NCI-H128 (cell line): Measurements from ENCODE around the gene ANAPC5.
"Not testable (repeated sequence)": the region's sequence is repeated elsewhere in the genome, so short reads cannot be mapped to it uniquely, and the experiment has no call there.

Experiments used
- DNase-seq: peaks from one replicate; lab custom pipeline; 2025; ENCODE audit not compliant: unreplicated experiment; lab: John Stamatoyannopoulos, UW

Gene ANAPC5

DNA sequence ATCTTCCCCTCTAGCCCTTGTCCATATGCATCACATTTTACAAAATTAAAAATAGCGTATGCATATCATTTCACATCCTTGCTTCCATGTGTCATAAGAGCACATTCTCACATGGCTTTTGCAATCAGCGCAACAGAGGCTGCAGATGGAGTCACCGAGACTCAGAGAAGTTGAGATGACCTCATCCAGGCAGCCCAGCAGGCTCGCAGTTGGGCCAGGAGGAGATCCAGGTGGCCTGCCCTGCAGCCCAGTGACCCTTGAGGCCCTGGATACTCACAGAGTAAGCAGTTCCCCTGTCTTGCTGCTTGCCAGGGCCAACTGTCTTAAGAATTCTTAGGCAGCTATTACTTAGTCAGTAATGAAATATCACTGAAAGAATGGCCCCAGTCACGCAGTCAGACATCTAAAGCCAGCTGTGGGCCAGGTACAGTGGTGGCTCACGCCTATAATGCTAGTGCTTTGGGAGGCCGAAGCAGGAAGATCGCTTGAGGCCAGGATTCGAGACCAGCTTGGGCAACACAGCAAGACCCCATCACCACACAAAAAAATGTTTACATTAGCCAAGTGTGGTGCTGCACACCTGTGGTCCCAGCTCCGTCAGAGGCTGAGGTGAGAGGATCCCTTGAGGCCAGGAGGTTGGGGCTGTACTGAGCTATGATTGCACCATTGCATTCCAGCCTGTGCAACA is 64.8 kb downstream of the ANAPC5 start:
- no peak for DNase-seq

GRCh38 chr12:121285856-121286255 is 66.4 kb downstream of the ANAPC5 start:
- no peak for DNase-seq

GRCh38 chr12:121284551-121285390 is 67.4 kb downstream of the ANAPC5 start:
- DNase-seq = no peak

GRCh38 chr12:121283841-121284240 is 68.4 kb downstream of the ANAPC5 start:
- no peak for DNase-seq

- no peak for DNase-seq
These were observed 68.8 kb downstream of the ANAPC5 start for GRCh38 chr12:121283388-121283787.

DNA sequence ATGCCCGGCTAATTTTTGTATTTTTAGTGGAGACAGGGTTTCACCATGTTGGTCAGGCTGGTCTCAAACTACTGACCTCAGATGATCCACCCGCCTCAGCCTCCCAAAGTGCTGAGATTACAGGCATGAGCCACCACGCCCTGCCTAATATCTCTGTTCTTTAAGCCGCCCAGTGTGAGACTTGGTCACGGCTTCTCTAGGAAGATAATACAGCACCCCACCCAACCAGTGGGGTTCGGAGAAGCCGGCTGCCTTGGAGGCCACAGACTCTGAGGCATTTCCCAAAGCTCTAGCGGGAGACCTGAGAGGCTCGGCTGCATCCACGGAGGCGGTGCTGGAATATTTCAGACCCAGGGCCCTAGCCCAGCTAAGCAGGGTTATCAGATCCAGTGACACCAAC is 69.3 kb downstream of the ANAPC5 start:
- DNase-seq = not testable (repeated sequence)

DNA sequence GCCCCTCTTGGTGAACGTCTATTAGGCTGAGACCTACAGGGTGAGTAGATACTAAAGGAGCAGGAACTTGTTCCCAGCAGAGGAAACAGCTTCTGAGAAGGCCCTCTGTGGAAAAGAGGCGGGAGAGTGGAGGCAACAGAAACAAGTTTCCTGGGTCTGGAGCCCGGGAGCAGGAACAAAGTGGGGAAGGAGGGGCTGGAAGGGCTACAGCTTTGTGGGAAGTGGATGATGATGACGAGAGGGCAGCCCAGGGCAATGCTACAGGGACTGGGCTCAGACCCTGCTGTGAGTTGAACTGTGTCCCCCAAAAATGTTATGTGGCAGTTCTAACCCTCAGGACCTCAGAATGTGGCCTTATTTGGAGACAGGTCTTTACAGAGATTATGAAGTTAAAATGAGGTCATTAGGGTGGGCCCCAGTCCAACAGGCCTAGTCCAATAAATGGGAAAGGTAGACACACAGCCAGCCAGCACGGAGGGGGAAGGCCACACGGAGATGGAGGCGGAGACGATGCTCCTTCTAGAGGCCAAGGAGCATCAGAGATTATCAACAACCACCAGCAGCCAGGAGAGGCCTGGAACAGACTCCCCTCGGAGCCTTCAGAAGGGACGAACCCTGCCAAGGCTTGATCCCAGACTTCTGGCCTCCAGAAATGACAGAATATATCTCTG is 70.0 kb downstream of the ANAPC5 start:
- DNase-seq = no peak

- not testable (repeated sequence) for DNase-seq
These were observed 71.1 kb downstream of the ANAPC5 start for GRCh38 chr12:121281116-121281515.

GRCh38 chr12:121280531-121280930 is 71.7 kb downstream of the ANAPC5 start:
- DNase-seq = not testable (repeated sequence)

DNA sequence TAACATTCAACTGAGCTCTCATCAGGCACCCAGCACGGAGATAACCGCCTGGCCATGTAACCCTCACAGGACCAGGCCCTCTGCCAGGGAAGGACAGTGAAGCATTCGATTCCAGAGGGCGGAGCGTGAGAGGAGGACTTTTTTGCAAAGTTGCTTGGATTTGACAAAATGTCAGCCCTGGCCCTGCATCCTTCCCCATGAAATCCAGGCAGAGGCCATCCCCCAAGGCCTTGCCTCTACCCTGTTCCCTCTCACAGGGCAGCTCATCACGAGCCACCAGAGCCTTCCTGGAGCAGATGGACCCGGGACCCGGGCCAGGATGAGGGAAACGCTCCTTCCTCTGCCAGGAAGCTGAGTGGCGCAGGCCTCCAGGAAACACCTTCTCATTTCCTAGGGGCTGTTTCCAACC is 72.7 kb downstream of the ANAPC5 start:
- no peak for DNase-seq

GRCh38 chr12:121279071-121279375 is 73.2 kb downstream of the ANAPC5 start:
- no peak for DNase-seq

DNA sequence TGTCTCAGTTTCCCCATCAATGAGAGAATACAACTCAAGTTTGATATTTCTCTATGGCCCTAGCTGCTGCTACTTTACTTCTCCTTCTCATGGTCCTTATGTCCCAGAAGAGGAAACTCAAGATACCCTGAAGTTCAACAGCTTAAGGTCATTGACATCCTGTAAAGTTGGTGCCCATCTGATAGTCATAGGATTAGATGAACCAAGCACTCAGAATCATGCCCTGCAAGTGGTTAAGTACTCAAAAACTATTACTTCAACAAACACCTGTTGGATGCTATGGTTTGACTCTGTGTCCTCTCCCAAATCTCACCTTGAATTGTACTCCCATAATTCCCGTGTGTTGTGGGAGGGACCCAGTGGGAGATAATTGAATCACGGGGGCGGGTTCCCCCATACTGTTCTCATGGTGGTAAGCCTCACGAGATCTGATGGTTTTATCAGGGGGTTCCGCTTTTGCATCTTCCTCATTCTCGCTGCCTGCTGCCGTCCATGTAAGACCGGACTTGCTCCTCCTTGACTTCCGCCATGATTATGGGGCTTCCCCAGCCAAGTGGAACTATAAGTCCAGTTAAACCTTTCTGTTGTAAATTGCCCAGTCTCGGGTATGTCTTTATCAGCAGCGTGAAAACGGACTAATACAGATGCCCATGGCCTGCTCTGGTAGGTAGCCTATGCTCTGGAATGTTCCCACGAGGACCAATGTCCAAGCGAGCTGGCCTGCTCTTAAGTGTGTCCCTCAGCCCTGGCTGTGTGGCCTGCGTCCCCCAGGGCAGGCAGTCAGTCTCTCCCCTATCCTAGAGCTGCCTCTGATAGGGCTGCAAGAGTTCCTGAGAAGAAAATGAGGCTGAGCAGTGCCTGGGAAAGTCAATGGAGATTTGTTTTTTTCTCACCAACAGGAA is 73.8 kb downstream of the ANAPC5 start:
- DNase-seq = no peak

DNA sequence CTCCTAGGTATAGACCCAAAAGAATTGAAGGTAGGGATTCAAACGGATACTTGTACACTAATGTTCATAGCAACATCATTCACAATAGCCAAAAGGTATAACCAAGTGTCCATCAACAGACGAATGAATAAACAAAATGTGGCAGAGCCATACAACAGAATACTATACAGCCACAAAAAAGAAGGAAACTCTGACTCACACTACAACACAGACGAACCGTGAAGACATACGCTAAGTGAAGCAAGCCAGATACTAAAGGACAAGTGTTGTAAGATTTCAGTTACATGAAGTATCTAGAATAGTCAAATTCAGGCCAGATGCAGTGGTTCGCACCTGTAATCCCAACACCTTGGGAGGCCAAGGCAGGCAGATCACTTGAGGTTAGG is 74.8 kb downstream of the ANAPC5 start:
- no peak for DNase-seq

- DNase-seq = no peak
These were observed 78.0 kb downstream of the ANAPC5 start for GRCh38 chr12:121274036-121274763.

DNA sequence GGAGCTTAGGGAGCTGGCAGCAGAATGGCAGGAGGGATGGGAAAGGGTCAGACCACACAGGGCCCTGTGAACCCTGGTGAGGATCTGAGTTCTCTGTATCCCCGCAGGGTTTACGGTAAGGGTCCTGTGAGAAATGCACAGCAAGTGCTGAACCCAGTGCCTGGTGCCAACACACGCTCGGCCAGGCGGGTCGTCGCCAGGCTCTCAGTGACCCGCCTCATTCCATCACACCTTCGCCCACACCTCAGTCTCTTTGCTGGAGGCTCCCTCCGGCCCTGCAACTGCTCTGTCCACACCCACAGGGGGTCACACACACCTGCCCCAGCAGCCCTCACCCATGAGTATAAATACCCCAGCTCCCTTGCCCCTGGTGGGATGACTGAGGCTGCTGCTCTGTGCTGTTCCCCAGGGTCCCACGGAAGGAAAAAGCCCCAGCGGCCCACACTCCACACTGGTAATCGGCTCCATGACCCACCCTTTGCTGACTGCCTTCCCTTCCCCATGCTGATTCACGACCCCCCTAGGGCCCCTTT is 78.8 kb downstream of the ANAPC5 start:
- DNase-seq = no peak

DNA sequence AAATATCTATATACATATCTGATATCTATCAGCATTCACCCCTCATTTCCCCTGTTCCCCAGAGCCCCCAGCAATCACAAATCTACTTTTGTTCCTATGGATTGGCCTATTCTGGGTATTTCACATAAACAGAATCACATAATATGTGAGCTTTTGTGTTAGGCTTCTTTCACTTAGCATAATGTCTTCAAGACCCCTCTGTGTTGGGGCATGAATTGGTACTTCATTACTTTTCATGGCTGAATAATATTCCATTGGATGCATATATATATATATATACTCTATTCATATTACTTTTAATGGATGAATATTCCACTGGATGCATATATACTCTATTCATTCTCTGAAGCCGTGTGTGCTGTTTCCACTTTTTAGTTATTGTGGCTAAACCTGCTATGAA is 84.4 kb downstream of the ANAPC5 start:
- DNase-seq = no peak

DNA sequence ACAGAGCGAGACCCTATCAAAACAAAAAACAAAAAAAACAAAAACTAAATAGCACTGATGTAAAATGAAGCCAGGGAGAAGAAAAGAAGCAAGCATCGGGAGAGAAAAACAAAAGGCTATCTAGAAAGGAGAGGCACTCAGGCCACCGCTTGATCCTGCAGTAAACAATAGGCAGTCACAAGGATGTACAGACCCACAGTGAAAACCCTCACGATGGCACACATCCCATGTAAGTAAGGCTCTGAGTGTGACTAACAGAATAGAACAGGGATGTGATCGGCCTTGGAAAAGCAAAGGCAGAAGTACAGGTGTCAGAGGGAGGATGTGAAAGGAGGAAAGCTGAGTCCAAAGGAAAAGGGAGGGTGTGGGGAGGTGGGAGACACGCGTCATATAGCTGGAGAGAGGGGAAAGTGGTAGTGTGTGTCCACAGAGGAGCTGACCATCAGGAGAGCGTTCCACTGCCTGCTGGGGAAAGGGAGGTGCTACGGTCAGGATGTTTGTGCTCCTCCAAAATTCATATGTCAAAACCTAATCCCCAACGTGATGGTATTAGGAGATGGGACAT is 87.2 kb downstream of the ANAPC5 start:
- no peak for DNase-seq

DNA sequence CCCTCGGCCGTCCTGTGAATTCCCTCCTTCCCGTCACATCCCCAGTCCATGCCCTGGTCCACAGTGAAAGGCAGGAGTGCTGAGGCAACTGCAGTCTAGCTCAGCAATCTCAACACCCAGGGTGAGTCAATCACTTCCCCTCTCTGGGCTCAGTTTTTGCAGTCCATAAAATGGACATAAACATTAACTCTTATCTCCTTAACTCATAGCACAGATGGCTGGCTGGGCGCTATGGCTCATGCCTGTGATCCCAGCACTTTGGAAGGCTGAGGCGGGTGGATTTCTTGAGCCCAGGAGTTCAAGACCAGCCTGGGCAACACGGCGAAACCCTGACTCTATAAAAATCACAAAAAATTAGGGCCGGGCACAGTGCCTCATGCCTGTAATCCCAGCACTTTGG is 88.1 kb downstream of the ANAPC5 start:
- no peak for DNase-seq

GRCh38 chr12:121263206-121263935 is 88.8 kb downstream of the ANAPC5 start:
- no peak for DNase-seq
